Activated CD8-positive, alpha-beta T cell treated with anti-CD3 and anti-CD28 coated beads for 36 hours (primary cell): ENCODE data around the gene PTPRR. TPM values are rescaled to one million over a fixed set of nuclear protein-coding genes. Genes with fewer than 3 reads are reported as not detected.

Source experiments
- ATAC-seq: fragments of 200-7000 bp; cut with Tn5 transposase; one replicate; pipeline ENCODE4 v1.10.0; 2021; ENCODE audit warnings: mild to moderate bottlenecking, moderate library complexity
- CTCF ChIA-PET: fragments of 350-600 bp; sonication (Branson Sonifier 250); formaldehyde crosslinking; loops from one replicate; lab custom pipeline; 2021; ENCODE audit warnings: antibody characterized with exemption; lab: Charles Lee
- POLR2A ChIA-PET: fragments of 350-600 bp; sonication (Branson Sonifier 250); formaldehyde crosslinking; loops from one replicate; lab custom pipeline; 2021; ENCODE audit warnings: antibody characterized with exemption; lab: Charles Lee
- DNase-seq: peaks from one replicate; pipeline ENCODE4 v3.0.0-alpha.2; 2020
- H3K27ac Mint-ChIP-seq: one replicate; pipeline ENCODE4 v1.8.0; 2021; ENCODE audit warnings: mild to moderate bottlenecking, mixed read lengths
- H3K27me3 Mint-ChIP-seq: one replicate; pipeline ENCODE4 v1.8.0; 2021; ENCODE audit warnings: mixed read lengths
- H3K36me3 Mint-ChIP-seq: one replicate; pipeline ENCODE4 v1.8.0; 2021; ENCODE audit warnings: low read depth, mixed read lengths
- H3K4me1 Mint-ChIP-seq: one replicate; pipeline ENCODE4 v1.8.0; 2021; ENCODE audit warnings: low read depth, mixed read lengths
- H3K4me3 Mint-ChIP-seq: one replicate; pipeline ENCODE4 v1.8.0; 2021; ENCODE audit warnings: mild to moderate bottlenecking, moderate library complexity, mixed read lengths
- H3K9me3 Mint-ChIP-seq: one replicate; pipeline ENCODE4 v1.8.0; 2021; ENCODE audit warnings: mixed read lengths
- intact Hi-C: fragments of 100-400 bp; cut with micrococcal nuclease; formaldehyde crosslinking; loops from one replicate; pipeline ENCODE4 v1.10.0; 2022
- total RNA-seq, 2 experiments: library from RNA; stranded (reverse); gene quantifications; one replicate each; pipeline ENCODE4 v1.2.3, GENCODE V29; 2021
- TF ChIP-seq, protein P1 (sequence below): fragments of 200-600 bp; IDR thresholded peaks from one replicate; pipeline ENCODE4 v1.8.0; 2022; ENCODE audit warnings: antibody characterized with exemption, mild to moderate bottlenecking

PTPRR gene
- total RNA-seq, 2 experiments from 2014 or later, result not detected

DNA sequence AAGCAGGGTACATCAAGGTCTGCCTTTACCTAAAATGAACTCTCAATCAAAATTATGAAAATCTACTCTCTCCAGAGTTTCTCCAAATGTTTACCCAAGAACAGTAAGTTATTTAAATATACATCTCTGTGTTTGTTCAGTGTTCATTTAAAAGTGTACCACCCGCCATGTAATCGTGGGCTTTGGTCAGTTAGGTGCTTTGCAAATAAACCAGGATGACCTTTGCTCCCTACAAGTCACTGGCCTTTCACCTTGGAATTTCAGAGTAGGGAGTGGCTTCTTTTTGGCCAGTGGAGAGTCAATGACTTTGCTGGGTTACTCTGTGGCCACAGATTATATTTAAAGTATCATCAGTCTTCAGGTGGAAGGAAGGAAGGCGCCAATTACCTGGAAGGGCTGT is 208.7 kb downstream of the PTPRR start:
- ATAC-seq (no peak), DNase-seq (no peak)
- ChIA-PET POLR2A (no interaction called here), CTCF (no interaction called here)
- H3K4me3 Mint-ChIP-seq, result no peak overlapping the region
- H3K36me3 Mint-ChIP-seq, result no peaks in the 10 kb centered on the region
- H3K27ac Mint-ChIP-seq, result no peak overlapping the region
- H3K4me1 Mint-ChIP-seq, result no peaks in the 10 kb centered on the region
- TF ChIP-seq, protein P1, sequence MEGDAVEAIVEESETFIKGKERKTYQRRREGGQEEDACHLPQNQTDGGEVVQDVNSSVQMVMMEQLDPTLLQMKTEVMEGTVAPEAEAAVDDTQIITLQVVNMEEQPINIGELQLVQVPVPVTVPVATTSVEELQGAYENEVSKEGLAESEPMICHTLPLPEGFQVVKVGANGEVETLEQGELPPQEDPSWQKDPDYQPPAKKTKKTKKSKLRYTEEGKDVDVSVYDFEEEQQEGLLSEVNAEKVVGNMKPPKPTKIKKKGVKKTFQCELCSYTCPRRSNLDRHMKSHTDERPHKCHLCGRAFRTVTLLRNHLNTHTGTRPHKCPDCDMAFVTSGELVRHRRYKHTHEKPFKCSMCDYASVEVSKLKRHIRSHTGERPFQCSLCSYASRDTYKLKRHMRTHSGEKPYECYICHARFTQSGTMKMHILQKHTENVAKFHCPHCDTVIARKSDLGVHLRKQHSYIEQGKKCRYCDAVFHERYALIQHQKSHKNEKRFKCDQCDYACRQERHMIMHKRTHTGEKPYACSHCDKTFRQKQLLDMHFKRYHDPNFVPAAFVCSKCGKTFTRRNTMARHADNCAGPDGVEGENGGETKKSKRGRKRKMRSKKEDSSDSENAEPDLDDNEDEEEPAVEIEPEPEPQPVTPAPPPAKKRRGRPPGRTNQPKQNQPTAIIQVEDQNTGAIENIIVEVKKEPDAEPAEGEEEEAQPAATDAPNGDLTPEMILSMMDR, result no peak
- no peaks in the 10 kb centered on the region for H3K9me3 Mint-ChIP-seq
- H3K27me3 Mint-ChIP-seq, result no peaks in the 10 kb centered on the region
- intact Hi-C loops, result no loop called here

DNA sequence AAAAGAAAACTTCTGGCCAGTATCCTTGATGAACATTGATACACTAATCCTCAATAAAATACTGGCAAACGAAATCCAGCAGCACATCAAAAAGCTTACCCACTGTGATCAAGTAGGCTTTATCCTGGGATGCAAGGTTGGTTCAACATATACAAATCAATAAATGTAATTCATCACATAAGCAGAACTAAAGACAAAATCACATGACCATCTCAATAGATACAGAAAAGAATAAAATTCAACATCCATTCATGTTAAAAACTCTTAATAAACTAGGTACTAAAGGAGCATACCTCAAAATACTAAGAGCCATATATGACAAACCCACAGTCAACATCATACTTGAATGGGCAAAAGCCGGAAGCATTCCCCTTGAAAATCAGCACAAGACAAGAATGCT is 211.5 kb downstream of the PTPRR start:
- POLR2A ChIA-PET, result no interaction called here

DNA sequence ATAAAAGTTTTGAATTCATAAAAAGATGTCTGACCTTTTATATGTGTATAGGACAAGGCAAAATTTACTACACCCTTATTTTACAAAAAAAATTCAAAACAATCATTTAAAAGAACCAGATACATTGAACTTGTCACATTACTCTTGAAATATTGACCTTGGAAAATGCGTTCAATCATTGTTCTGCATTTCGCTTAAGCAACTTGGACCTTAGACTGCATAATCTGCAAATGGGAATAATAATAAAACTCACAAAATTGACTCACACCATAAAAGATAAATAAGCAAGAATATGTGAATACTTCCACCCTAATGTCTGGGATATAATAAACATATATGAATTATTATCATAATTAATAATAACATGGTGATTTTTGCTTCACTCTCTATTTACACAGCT is 213.9 kb downstream of the PTPRR start:
- ChIA-PET POLR2A (no interaction called here), CTCF (interaction anchor here (1.7 kb wide), 1 partner anchor 13 kb away, joined by 5 read pairs; no protein-coding TSS in a partner anchor)
- H3K27me3 Mint-ChIP-seq, result peaks cover 5% of the 10 kb centered on the region
- H3K4me3 Mint-ChIP-seq, result no peak overlapping the region
- no peaks in the 10 kb centered on the region for H3K36me3 Mint-ChIP-seq
- DNase-seq (no peak), ATAC-seq (no peak)
- H3K9me3 Mint-ChIP-seq, result no peaks in the 10 kb centered on the region
- TF ChIP-seq, protein P1, result no peak
- intact Hi-C loops, result no loop called here
- no peaks in the 10 kb centered on the region for H3K4me1 Mint-ChIP-seq
- H3K27ac Mint-ChIP-seq, result no peak overlapping the region

More for the DNA sequence above, 211.5 kb downstream of the PTPRR start:
- Mint-ChIP-seq H3K27ac (no peak overlapping the region), H3K4me3 (no peak overlapping the region), H3K9me3 (no peaks in the 10 kb centered on the region), H3K36me3 (no peaks in the 10 kb centered on the region), H3K27me3 (peaks cover under 1% of the 10 kb centered on the region), H3K4me1 (no peaks in the 10 kb centered on the region)
- no peak for ATAC-seq
- TF ChIP-seq, protein P1, result no peak
- CTCF ChIA-PET, result no interaction called here
- no peak for DNase-seq
- intact Hi-C loops, result no loop called here

DNA sequence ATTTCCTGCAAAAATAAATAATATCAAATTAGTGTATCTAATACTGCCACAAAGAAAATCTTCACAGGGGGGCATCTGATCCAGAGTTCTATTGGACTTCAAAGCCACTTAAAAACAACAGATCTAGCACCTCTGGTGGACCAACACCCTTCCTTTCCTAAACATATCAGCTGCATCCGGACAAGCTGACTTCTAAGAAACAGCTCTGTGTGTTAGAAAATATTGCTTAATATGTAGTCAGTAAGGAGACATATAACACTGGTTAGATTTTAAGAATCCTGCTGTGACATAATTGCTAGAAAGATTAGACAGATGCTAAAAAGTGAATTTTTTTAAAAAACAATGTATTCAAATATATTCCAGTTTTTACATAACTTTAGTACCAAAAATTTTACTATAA is 222.2 kb downstream of the PTPRR start:
- no peak for ATAC-seq
- H3K36me3 Mint-ChIP-seq, result no peaks in the 10 kb centered on the region
- intact Hi-C loops, result no loop called here
- H3K27ac Mint-ChIP-seq, result no peak overlapping the region
- TF ChIP-seq, protein P1, result no peak
- H3K4me3 Mint-ChIP-seq, result no peak overlapping the region
- DNase-seq, result no peak
- no peaks in the 10 kb centered on the region for H3K9me3 Mint-ChIP-seq
- no peaks in the 10 kb centered on the region for H3K4me1 Mint-ChIP-seq
- ChIA-PET CTCF (no interaction called here), POLR2A (no interaction called here)
- peaks cover 4% of the 10 kb centered on the region for H3K27me3 Mint-ChIP-seq

DNA sequence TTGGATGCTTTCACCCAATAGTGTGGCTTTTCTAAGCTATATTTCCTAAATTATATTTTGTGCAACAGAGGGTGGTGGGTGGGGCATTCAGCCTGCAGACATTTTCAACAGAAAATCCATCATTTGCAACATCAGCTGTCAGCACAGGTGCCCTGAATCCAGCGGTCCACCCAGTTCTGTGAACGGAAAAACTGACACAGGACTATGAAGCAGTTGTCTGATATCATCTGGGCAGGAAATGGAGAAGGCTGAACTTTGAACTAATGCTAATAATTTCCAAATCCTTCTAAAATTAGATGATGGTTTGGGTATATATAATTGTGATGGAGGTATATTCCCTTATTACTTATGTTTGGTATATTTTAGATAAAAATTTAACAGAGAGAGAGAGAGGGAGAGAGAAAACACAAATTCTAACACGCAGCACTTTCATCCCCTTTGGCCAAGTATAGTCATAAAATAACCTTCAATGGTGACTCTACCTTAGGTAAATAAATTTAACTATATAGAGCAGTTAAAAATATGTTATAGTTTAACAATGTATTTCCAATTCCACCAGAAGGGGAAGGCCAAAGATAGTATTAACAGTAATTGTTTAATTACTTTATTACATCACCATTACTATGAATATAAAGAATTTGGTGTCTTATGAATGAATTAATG is 225.0 kb downstream of the PTPRR start:
- intact Hi-C loops, result no loop called here
- ChIA-PET CTCF (no interaction called here), POLR2A (no interaction called here)
- TF ChIP-seq, protein P1, result no peak
- Mint-ChIP-seq H3K4me1 (no peaks in the 10 kb centered on the region), H3K27me3 (peaks cover 4% of the 10 kb centered on the region), H3K27ac (no peak overlapping the region), H3K4me3 (no peak overlapping the region), H3K9me3 (no peaks in the 10 kb centered on the region), H3K36me3 (no peaks in the 10 kb centered on the region)
- ATAC-seq, result no peak
- no peak for DNase-seq
